Body of pancreas (tissue), 4 donors: Measurements from ENCODE around the gene ZNF263. TPM values are rescaled to one million over a fixed set of nuclear protein-coding genes. Genes with fewer than 3 reads are reported as not detected.
"Not testable (repeated sequence)": the region's sequence is repeated elsewhere in the genome, so short reads cannot be mapped to it uniquely, and the experiment has no call there.

ENCODE experiments used
- ATAC-seq: fragments of 150-250 bp; one replicate; pipeline ENCODE4 v1.9.1; 2016
- DNase-seq, 4 donors: peaks; one replicate each; pipeline ENCODE4 v3.0.0-alpha.2; 2019
- H3K27ac ChIP-seq, 4 donors: fragments of 200-600 bp; sonication (generic); 1 replicate in 3 of 4; 2 replicates in 1 of 4; pipeline versions ENCODE4 v1.5.1 to v1.6.1; 2016 to 2019; ENCODE audit warnings: mild to moderate bottlenecking in 1 of 4, mixed read lengths in 1 of 4, moderate library complexity in 1 of 4
- H3K27me3 ChIP-seq, 2 donors: fragments of 200-600 bp; sonication (generic); one replicate each; pipeline ENCODE4 v1.6.0; 2016; ENCODE audit warnings: mild to moderate bottlenecking in 1 of 2
- H3K36me3 ChIP-seq, 2 donors: fragments of 200-600 bp; sonication (generic); replicated peaks in 1 of 2; 2 replicates each; pipeline ENCODE4 v1.5.1; 2016; ENCODE audit warnings: low read depth in 2 of 2; ENCODE audit not compliant: insufficient read depth in 1 of 2
- H3K4me1 ChIP-seq: fragments of 200-600 bp; sonication (generic); one replicate; pipeline ENCODE4 v1.6.0; 2016
- H3K4me3 ChIP-seq, 2 donors: fragments of 200-600 bp; sonication (generic); 1 replicate in 1 of 2; 2 replicates in 1 of 2; pipeline ENCODE4 v1.5.1; 2016 to 2019
- H3K9me3 ChIP-seq, 3 donors: fragments of 200-600 bp; sonication (generic); 1 replicate in 2 of 3; 2 replicates in 1 of 3; pipeline ENCODE4 v1.5.1; 2016
- POLR2A ChIP-seq, 3 donors: fragments of 450-650 bp; IDR thresholded peaks; one replicate each; pipeline ENCODE4 v1.6.1; 2016; ENCODE audit warnings: antibody characterized with exemption in 3 of 3, mild to moderate bottlenecking in 2 of 3
- WGBS, 2 donors: methylation state at CpG; one replicate each; pipeline ENCODE4 v1.1.5; 2017; 5-methylcytosine and 5-hydroxymethylcytosine counted together
- intact Hi-C: fragments of 100-400 bp; cut with DNase I; formaldehyde crosslinking; loops from one replicate; pipeline ENCODE4 v1.15.1; 2023
- total RNA-seq, 2 donors: library from RNA; depleted of rRNA; stranded (reverse); fragments of >200 nt; gene quantifications; one replicate each; pipeline ENCODE4 v1.1.0, GENCODE V29; 2016
- TF ChIP-seq, protein P1 (sequence below), 7 experiments: fragments of 450-650 bp in 4 of 7; fragments of 200-600 bp in 3 of 7; sonication (generic) in 3 of 7; IDR thresholded peaks; one replicate each; pipeline ENCODE4 v1.5.1; 2016 to 2019; ENCODE audit warnings: antibody characterized with exemption in 7 of 7

ZNF263 gene
- total RNA-seq, 2 donors from 2014 or later: 19.8 to 31.1 TPM

GRCh38 chr16:3264137-3265036 lies 18.9 kb upstream of the ZNF263 start:
- no peaks in the 10 kb centered on the region for H3K27me3 ChIP-seq
- H3K4me3 ChIP-seq: peak overlapping the region; percentile 70 to 91
- DNase-seq (peak; percentile 90 to 96 (median 92)), ATAC-seq (peak; percentile 92)
- TF ChIP-seq POLR2A (IDR thresholded peaks at IDR 0.05): peak; percentile 39 to 89 (median 78)
- TF ChIP-seq, protein P1, sequence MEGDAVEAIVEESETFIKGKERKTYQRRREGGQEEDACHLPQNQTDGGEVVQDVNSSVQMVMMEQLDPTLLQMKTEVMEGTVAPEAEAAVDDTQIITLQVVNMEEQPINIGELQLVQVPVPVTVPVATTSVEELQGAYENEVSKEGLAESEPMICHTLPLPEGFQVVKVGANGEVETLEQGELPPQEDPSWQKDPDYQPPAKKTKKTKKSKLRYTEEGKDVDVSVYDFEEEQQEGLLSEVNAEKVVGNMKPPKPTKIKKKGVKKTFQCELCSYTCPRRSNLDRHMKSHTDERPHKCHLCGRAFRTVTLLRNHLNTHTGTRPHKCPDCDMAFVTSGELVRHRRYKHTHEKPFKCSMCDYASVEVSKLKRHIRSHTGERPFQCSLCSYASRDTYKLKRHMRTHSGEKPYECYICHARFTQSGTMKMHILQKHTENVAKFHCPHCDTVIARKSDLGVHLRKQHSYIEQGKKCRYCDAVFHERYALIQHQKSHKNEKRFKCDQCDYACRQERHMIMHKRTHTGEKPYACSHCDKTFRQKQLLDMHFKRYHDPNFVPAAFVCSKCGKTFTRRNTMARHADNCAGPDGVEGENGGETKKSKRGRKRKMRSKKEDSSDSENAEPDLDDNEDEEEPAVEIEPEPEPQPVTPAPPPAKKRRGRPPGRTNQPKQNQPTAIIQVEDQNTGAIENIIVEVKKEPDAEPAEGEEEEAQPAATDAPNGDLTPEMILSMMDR (IDR thresholded peaks at IDR 0.05): peak in 5 of 7 experiments; percentile 8 to 56 (median 38)
- H3K9me3 ChIP-seq: no peaks in the 10 kb centered on the region
- H3K4me1 ChIP-seq: peaks cover 14% of the 10 kb centered on the region
- intact Hi-C loops: no loop called here
- peak overlapping the region; percentile 76 to 98 (median 92) for H3K27ac ChIP-seq
- H3K36me3 ChIP-seq: no peaks in the 10 kb centered on the region
- WGBS, 2 donors: 1 to 4% methylated on average over 37 to 76 of the region's 77 CpGs

DNA sequence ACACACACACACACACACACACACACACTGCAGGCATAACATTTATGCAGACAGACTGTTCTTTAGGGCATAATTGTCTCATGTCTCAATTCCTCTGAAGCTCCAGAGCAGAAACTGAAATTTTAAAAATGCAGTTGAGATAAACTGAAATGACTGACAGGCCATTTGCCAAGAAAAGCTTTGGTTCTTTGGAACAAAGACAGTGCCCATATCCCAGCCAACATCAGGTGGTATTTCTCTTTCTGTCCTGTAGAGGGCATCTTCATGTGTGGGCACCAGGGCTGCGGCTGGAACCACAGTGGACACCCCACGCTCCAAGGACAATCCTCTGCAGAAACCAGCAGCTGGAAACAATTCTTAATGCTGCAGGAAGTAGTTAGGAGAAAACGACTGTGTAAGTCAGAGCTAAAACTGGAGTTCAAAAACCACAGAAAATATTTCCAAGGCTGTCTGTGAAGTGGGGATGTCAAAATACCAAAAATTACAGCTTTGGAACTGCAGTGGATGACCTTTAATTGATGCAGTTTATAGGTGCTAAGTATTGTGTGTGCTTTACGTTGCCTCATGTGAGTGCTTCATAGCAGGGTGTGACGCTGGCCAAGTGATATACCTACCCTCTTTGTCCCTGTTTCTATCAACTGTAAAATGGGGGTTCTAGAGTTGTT lies 16.3 kb upstream of the ZNF263 start:
- peak in 1 of 4 donors; percentile 21 for DNase-seq
- 60 to 76% methylated on average over 5 of the region's 5 CpGs for WGBS, 2 donors
- intact Hi-C loops: no loop called here
- no peak for TF ChIP-seq POLR2A (IDR thresholded peaks at IDR 0.05)
- TF ChIP-seq, protein P1 (IDR thresholded peaks at IDR 0.05): peak in 5 of 7 experiments; percentile 21 to 38 (median 32)
- no peaks in the 10 kb centered on the region for H3K27me3 ChIP-seq
- no peaks in the 10 kb centered on the region for H3K9me3 ChIP-seq
- H3K36me3 ChIP-seq: no peaks in the 10 kb centered on the region
- no peak for ATAC-seq
- peaks cover 14% of the 10 kb centered on the region for H3K4me1 ChIP-seq
- no peak overlapping the region for H3K4me3 ChIP-seq
- no peak overlapping the region for H3K27ac ChIP-seq

DNA sequence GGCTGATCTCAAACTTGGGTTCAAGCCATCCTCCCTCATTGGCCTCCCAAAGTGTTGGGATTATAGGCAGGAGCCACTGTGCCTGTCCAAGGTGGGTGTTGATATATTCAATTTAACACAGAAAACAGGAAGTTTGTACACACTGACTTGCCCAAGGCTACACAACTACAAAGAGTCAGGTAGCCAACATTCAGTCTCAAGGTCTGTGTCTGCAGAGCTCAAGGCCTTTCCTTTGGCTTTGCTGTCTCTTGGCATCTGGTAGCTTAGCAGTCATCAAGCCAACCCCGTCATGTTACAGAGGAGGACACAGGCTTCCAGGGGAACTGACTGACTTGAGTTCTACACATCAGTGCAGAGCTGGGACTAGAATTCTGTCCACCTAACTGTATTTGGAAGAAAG lies 15.0 kb upstream of the ZNF263 start:
- H3K27me3 ChIP-seq: no peaks in the 10 kb centered on the region
- no peaks in the 10 kb centered on the region for H3K36me3 ChIP-seq
- intact Hi-C loops: no loop called here
- TF ChIP-seq, protein P1 (IDR thresholded peaks at IDR 0.05): no peak
- TF ChIP-seq POLR2A (IDR thresholded peaks at IDR 0.05): no peak
- H3K4me3 ChIP-seq: no peak overlapping the region
- ATAC-seq (no peak), DNase-seq (no peak)
- H3K4me1 ChIP-seq: peaks cover 10% of the 10 kb centered on the region
- H3K27ac ChIP-seq: no peak overlapping the region
- 38 to 75% methylated on average over 1 of the region's 1 CpG for WGBS, 2 donors
- H3K9me3 ChIP-seq: no peaks in the 10 kb centered on the region

GRCh38 chr16:3270718-3271117 lies 12.6 kb upstream of the ZNF263 start:
- H3K36me3 ChIP-seq, H3K4me1 ChIP-seq, H3K9me3 ChIP-seq, DNase-seq, ATAC-seq, H3K27ac ChIP-seq, intact Hi-C loops, H3K4me3 ChIP-seq, H3K27me3 ChIP-seq: not testable (repeated sequence)
- 62 to 81% methylated on average over 4 to 5 of the region's 5 CpGs for WGBS, 2 donors

DNA sequence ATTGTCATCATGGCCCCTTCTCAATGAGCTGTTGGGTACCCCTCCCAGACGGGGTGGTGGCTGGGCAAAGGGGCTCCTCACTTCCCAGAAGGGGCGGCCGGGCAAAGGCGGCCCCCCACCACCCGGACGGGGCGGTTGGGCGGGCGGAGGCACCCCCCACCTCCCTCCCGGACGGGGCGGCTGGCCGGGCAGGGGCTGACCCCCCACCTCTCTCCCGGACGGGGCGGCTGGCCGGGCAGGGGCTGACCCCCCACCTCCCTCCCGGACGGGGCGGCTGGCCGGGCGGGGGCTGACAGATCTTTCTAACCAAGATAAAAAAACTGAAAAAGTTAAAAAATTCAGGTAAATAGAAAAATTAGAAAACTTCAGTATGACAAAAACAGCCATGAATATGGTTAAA lies 12.0 kb upstream of the ZNF263 start:
- H3K4me3 ChIP-seq, H3K27me3 ChIP-seq, intact Hi-C loops, H3K4me1 ChIP-seq, DNase-seq, H3K9me3 ChIP-seq, H3K27ac ChIP-seq, H3K36me3 ChIP-seq, ATAC-seq: not testable (repeated sequence)
- WGBS, 2 donors: 91 to 96% methylated on average over 10 to 21 of the region's 22 CpGs
